Neural cell (in vitro differentiated cells): Measurements from ENCODE around the gene CEBPA. TPM values are rescaled to one million over a fixed set of nuclear protein-coding genes. Genes with fewer than 3 reads are reported as not detected.

ENCODE experiments used
- H2AFZ ChIP-seq: fragments of 200-600, 300-800 bp; sonication (generic), shearing (Covaris generic); 2 replicates; pipeline ENCODE4 v1.6.0; 2014; ENCODE audit warnings: low read depth, mild to moderate bottlenecking, antibody characterized with exemption, low read length, moderate library complexity
- H3F3A ChIP-seq: fragments of 200-600 bp; shearing (Covaris generic); 2 replicates; pipeline ENCODE4 v1.6.1; 2016; ENCODE audit warnings: mild to moderate bottlenecking, moderate library complexity, mixed read lengths, antibody characterized with exemption, low read length; ENCODE audit not compliant: insufficient read depth, poor library complexity, severe bottlenecking
- H3K27ac ChIP-seq: fragments of 200-600, 300-800 bp; sonication (generic), shearing (Covaris generic); 2 replicates; pipeline ENCODE4 v1.5.1; 2014; ENCODE audit warnings: mild to moderate bottlenecking, low read length, moderate library complexity
- H3K27me3 ChIP-seq: fragments of 300-800, 200-600 bp; sonication (generic), shearing (Covaris generic); 2 replicates; pipeline ENCODE4 v1.6.0; 2014; ENCODE audit warnings: mild to moderate bottlenecking, low read depth, low read length, moderate library complexity; ENCODE audit not compliant: insufficient read depth
- H3K36me3 ChIP-seq: fragments of 300-800, 200-600 bp; sonication (generic), shearing (Covaris generic); 2 replicates; pipeline ENCODE4 v1.5.1; 2014; ENCODE audit warnings: mild to moderate bottlenecking, antibody characterized with exemption, low read length, moderate library complexity; ENCODE audit not compliant: insufficient read depth
- H3K4me2 ChIP-seq: fragments of 300-800, 200-600 bp; sonication (generic), shearing (Covaris generic); 2 replicates; pipeline ENCODE4 v1.6.0; 2014; ENCODE audit warnings: mild to moderate bottlenecking, low read length
- H3K4me3 ChIP-seq: fragments of 300-800, 200-600 bp; sonication (generic), shearing (Covaris generic); 2 replicates; pipeline ENCODE4 v1.5.1; 2014; ENCODE audit warnings: mild to moderate bottlenecking, low read length, moderate library complexity
- H3K79me2 ChIP-seq: fragments of 200-600 bp; shearing (Covaris generic); replicated peaks from 2 replicates; pipeline ENCODE4 v1.6.0; 2014; ENCODE audit warnings: mild to moderate bottlenecking, low read length, moderate library complexity; ENCODE audit not compliant: insufficient read depth
- H3K9ac ChIP-seq: fragments of 300-800, 200-600 bp; sonication (generic), shearing (Covaris generic); 2 replicates; pipeline ENCODE4 v1.6.1; 2016; ENCODE audit warnings: mild to moderate bottlenecking, low read length, mixed read lengths
- H3K9me2 ChIP-seq: fragments of 200-600 bp; shearing (Covaris generic); 2 replicates; pipeline ENCODE4 v1.6.1; 2016; ENCODE audit warnings: mild to moderate bottlenecking, low read length, mixed read lengths; ENCODE audit not compliant: insufficient read depth
- H3K9me3 ChIP-seq: fragments of 200-600, 300-800 bp; sonication (generic), shearing (Covaris generic); 2 replicates; pipeline ENCODE4 v1.6.1; 2016; ENCODE audit warnings: mild to moderate bottlenecking, mixed run types, low read length, moderate library complexity, mixed read lengths
- H4K20me1 ChIP-seq: fragments of 200-600 bp; shearing (Covaris generic); 2 replicates; pipeline ENCODE4 v1.6.1; 2016; ENCODE audit warnings: mild to moderate bottlenecking, mixed run types; ENCODE audit not compliant: insufficient read depth
- EZH2 ChIP-seq: fragments of 200-600, 300-800 bp; shearing (Covaris generic), sonication (generic); IDR thresholded peaks from 2 replicates; pipeline ENCODE4 v1.6.1; 2014; ENCODE audit warnings: antibody characterized with exemption, low read length, borderline replicate concordance, mild to moderate bottlenecking; ENCODE audit not compliant: insufficient read depth, poor library complexity, severe bottlenecking
- MXI1 ChIP-seq: fragments of 450-650 bp; conservative IDR thresholded peaks from 2 replicates; pipeline ENCODE4 v1.6.1; 2014; ENCODE audit warnings: antibody characterized with exemption, mild to moderate bottlenecking; ENCODE audit not compliant: poor library complexity, severe bottlenecking
- POLR2AphosphoS5 ChIP-seq: IDR thresholded peaks from 2 replicates; pipeline ENCODE4 v1.6.1; 2012
- RAD21 ChIP-seq: fragments of 450-650 bp; conservative IDR thresholded peaks from 2 replicates; pipeline ENCODE4 v1.6.1; 2014; ENCODE audit warnings: antibody characterized with exemption, mild to moderate bottlenecking, moderate library complexity
- REST ChIP-seq: IDR thresholded peaks from 2 replicates; pipeline ENCODE4 v1.6.1; 2012; ENCODE audit warnings: borderline replicate concordance
- SMC3 ChIP-seq: fragments of 450-650 bp; conservative IDR thresholded peaks from 2 replicates; pipeline ENCODE4 v1.6.1; 2014; ENCODE audit warnings: antibody characterized with exemption, mild to moderate bottlenecking, moderate library complexity; ENCODE audit not compliant: poor library complexity
- TAF1 ChIP-seq: IDR thresholded peaks from 2 replicates; pipeline ENCODE4 v1.6.1; 2012; ENCODE audit warnings: low read depth
- polyA plus RNA-seq: library from polyadenylated mRNA; depleted of rRNA; stranded (reverse); fragments of >200 nt; gene quantifications from 2 replicates; pipeline ENCODE4 v1.2.3, GENCODE V29; 2014
- TF ChIP-seq, protein P1 (sequence below): fragments of 450-650 bp; IDR thresholded peaks from 2 replicates; pipeline ENCODE4 v1.5.1; 2014; ENCODE audit warnings: antibody characterized with exemption, mild to moderate bottlenecking, moderate library complexity; ENCODE audit not compliant: poor library complexity, severe bottlenecking

Gene CEBPA
- polyA plus RNA-seq, 1 donor from 2014 or later: 2.6 TPM

DNA sequence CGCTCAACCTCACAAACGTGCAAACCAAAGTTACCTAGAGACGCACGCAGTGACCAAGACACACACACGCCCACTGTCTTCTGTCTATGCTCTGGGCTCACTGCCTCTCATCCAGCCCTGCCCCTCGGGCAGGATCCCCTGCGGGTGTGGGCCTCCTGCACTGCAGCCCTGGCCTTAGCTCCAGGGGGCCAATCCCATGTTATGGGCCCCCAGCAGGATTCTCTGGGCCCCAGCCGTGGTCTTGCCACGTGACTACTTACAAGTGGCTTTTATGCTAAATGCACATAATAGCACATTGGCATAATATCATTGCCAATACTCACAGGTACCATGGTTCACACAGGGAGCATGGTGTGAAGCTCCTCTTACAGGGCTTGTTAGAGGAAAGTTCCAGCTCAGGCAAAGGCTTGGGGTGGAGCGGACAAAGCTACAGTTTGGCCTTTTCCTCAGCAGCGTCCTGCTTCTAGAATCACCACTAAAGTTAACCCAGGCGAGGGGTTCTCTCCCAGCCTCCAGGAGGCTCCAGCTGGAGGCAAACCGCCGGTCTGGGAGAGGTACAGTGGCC, 37.4 kb downstream of the CEBPA start:
- no peaks in the 10 kb centered on the region for H3K79me2 ChIP-seq
- H3K4me3 ChIP-seq: no peak overlapping the region
- H3K9me3 ChIP-seq: no peaks in the 10 kb centered on the region
- no peaks in the 10 kb centered on the region for H3F3A ChIP-seq
- H3K4me2 ChIP-seq: no peak overlapping the region
- TF ChIP-seq, protein P1, sequence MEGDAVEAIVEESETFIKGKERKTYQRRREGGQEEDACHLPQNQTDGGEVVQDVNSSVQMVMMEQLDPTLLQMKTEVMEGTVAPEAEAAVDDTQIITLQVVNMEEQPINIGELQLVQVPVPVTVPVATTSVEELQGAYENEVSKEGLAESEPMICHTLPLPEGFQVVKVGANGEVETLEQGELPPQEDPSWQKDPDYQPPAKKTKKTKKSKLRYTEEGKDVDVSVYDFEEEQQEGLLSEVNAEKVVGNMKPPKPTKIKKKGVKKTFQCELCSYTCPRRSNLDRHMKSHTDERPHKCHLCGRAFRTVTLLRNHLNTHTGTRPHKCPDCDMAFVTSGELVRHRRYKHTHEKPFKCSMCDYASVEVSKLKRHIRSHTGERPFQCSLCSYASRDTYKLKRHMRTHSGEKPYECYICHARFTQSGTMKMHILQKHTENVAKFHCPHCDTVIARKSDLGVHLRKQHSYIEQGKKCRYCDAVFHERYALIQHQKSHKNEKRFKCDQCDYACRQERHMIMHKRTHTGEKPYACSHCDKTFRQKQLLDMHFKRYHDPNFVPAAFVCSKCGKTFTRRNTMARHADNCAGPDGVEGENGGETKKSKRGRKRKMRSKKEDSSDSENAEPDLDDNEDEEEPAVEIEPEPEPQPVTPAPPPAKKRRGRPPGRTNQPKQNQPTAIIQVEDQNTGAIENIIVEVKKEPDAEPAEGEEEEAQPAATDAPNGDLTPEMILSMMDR: no peak
- TF ChIP-seq MXI1 (no peak), POLR2AphosphoS5 (no peak), TAF1 (no peak), SMC3 (no peak), RAD21 (no peak)
- no peaks in the 10 kb centered on the region for H3K36me3 ChIP-seq
- no peak overlapping the region for H2AFZ ChIP-seq
- H3K27ac ChIP-seq: no peak overlapping the region
- H4K20me1 ChIP-seq: no peaks in the 10 kb centered on the region
- H3K9ac ChIP-seq: no peak overlapping the region
- no peaks in the 10 kb centered on the region for H3K9me2 ChIP-seq
- H3K27me3 ChIP-seq: no peaks in the 10 kb centered on the region

- Histone ChIP-seq H3K9ac (no peak overlapping the region), H3K36me3 (no peaks in the 10 kb centered on the region), H3K27ac (no peak overlapping the region), H3K27me3 (no peaks in the 10 kb centered on the region), H3K4me3 (no peak overlapping the region), H3F3A (no peaks in the 10 kb centered on the region), H3K79me2 (no peaks in the 10 kb centered on the region), H4K20me1 (no peaks in the 10 kb centered on the region), H3K9me3 (no peaks in the 10 kb centered on the region), H3K4me2 (no peak overlapping the region), H3K9me2 (no peaks in the 10 kb centered on the region), H2AFZ (no peak overlapping the region)
- TF ChIP-seq POLR2AphosphoS5 (no peak), RAD21 (no peak), TAF1 (no peak), MXI1 (no peak), REST (no peak), EZH2 (no peak)
Observed at GRCh38 chr19:33263325-33264023, 38.9 kb downstream of the CEBPA start.
